ENCODE data around the gene SELENOW. TPM values are rescaled to one million over a fixed set of nuclear protein-coding genes. Genes with fewer than 3 reads are reported as not detected.
"Not testable (repeated sequence)": the region's sequence is repeated elsewhere in the genome, so short reads cannot be mapped to it uniquely, and the experiment has no call there.

The SELENOW gene
- total RNA-seq, 1 experiment from 2014 or later = 246 TPM

DNA sequence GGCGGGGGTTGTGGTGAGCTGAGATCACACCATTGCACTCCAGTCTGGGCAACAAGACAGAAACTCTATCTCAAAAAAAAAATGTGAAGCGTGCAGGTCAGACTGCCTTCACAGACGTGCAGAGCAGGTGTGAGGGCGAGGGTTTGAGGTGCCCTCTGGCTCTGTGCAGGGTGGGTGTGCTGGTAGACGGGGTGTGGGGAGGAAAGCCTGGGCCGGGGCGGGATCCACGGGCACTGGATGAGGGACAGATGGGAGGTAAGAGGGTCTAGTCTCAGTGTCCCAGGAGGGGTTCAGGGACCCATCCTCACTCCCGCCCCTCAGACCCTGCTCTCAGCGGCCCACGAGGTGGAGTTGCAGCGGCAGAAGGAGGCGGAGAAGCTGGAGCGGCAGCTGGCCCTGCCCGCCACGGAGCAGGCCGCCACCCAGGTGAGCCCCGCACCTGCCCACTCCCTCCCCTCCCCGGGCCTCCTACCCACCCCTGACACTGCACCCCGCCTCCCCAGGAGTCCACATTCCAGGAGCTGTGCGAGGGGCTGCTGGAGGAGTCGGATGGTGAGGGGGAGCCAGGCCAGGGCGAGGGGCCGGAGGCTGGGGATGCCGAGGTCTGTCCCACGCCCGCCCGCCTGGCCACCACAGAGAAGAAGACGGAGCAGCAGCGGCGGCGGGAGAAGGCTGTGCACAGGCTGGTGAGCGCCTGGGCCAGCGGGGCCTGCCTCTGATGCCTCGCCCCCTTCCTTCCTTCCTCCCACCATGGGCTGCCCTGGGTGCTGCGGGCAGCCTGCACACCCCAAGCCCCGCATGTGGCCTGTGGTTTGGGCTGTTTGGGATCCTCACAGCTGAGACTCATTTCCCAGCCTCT lies 24.1 kb upstream of the SELENOW start:
- Histone ChIP-seq H3K27me3 (no peaks in the 10 kb centered on the region), H3K9me3 (no peaks in the 10 kb centered on the region), H3K4me3 (no peak overlapping the region), H3K36me3 (peaks cover 90% of the 10 kb centered on the region)
- DNase-seq = no peak

DNA sequence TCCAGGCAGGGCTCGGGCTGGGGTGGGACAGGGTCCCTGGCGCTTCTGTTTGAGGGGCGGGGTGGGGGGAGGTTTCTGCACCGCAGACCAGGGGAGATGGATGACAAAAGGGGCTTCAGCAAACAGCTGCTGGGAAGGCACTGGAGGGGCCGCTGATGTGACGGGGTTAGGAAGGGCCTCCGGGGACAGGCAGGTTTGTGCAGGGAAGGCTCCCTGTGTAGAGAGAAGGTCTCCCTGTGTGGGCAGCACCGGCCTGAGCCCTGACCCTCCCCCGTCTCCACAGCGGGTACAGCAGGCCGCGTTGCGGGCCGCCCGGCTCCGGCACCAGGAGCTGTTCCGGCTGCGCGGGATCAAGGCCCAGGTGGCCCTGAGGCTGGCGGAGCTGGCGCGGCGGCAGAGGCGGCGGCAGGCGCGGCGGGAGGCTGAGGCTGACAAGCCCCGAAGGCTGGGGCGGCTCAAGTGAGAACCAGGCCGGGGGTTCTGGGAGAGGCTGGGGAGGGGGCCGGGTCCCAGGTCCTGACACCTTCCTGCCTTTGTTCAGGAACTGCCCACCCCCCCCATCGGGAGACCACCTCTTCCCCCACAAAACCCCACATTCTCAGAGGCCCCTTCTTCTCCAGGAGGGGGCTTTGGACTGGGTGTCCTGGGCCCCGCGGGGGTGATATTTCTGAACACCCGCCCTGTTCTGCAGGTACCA lies 23.3 kb upstream of the SELENOW start:
- Histone ChIP-seq H3K36me3 (peaks cover 82% of the 10 kb centered on the region), H3K4me3 (no peak overlapping the region), H3K27me3 (no peaks in the 10 kb centered on the region), H3K9me3 (no peaks in the 10 kb centered on the region)
- no peak for DNase-seq

- no peak for DNase-seq
- Histone ChIP-seq H3K36me3 (peaks cover 74% of the 10 kb centered on the region), H3K27me3 (no peaks in the 10 kb centered on the region), H3K4me3 (no peak overlapping the region), H3K9me3 (no peaks in the 10 kb centered on the region)
Measured at GRCh38 chr19:47755762-47756626, 22.5 kb upstream of the SELENOW start.

DNA sequence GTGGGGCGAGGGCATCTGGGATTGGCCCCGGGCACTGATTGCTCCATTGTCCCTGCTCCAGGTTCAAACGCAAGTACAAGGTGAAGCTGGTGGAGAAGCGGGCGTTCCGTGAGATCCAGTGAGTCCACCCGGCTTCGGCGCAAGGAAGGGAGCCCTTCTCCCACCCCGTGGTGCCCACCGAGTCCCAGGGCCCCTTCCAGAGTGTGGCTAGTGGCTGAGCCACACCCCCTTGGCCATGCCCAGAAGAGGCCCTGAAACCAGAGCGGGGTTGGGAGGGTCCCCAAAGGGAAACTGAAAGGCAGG lies 21.9 kb upstream of the SELENOW start:
- Histone ChIP-seq H3K4me3 (no peak overlapping the region), H3K36me3 (peaks cover 68% of the 10 kb centered on the region), H3K9me3 (no peaks in the 10 kb centered on the region), H3K27me3 (no peaks in the 10 kb centered on the region)
- DNase-seq = no peak

GRCh38 chr19:47756953-47757608 lies 21.4 kb upstream of the SELENOW start:
- no peak for DNase-seq
- H3K9me3 ChIP-seq = no peaks in the 10 kb centered on the region
- H3K27me3 ChIP-seq = no peaks in the 10 kb centered on the region
- no peak overlapping the region for H3K4me3 ChIP-seq
- H3K36me3 ChIP-seq = peaks cover 63% of the 10 kb centered on the region

DNA sequence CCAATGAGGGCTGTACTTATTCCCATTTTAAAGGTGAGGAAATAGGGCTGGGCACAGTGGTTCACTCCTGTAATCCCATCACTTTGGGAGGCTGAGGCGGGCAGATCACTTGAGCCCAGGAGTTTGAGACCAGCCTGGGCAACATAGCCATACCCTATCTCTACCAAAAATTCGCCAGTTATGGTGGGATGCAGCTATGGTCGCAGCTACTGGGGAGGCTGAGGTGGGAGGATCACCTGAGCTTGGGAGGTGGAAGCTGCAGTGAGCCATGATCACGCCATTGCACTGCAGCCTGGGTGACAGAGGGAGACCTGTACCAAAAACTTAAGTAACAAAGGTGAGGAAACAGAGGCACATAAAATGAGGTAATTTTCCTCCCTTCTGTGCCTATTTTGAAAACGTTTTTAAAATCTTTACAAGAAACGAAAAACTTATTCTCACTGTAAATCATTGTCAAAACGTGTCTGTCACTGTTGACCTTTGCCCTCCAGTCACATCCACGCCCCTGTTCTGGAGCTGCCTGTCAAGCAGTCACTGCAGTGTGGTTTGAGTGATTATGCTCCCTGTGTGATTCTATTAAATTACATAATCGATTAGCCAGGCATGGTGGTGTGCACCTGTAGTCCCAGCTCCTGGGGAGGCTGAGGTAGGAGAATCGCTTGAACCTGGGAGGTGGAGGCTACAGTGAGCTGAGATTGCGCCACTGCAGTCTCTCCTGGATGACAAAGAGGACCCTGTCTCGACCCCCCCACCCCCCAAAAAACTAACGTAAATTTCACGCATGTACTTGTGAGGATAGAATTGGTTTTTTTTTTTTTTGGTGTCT lies 20.7 kb upstream of the SELENOW start:
- Histone ChIP-seq H3K36me3 (peaks cover 56% of the 10 kb centered on the region), H3K4me3 (no peak overlapping the region), H3K27me3 (no peaks in the 10 kb centered on the region), H3K9me3 (no peaks in the 10 kb centered on the region)
- DNase-seq = no peak

- H3K9me3 ChIP-seq = no peaks in the 10 kb centered on the region
- H3K4me3 ChIP-seq = no peak overlapping the region
- peaks cover 50% of the 10 kb centered on the region for H3K36me3 ChIP-seq
- no peaks in the 10 kb centered on the region for H3K27me3 ChIP-seq
- DNase-seq = no peak
Measured at GRCh38 chr19:47758443-47758804, 20.1 kb upstream of the SELENOW start.

- peaks cover 35% of the 10 kb centered on the region for H3K36me3 ChIP-seq
- no peaks in the 10 kb centered on the region for H3K27me3 ChIP-seq
- DNase-seq = no peak
- no peak overlapping the region for H3K4me3 ChIP-seq
- H3K9me3 ChIP-seq = no peaks in the 10 kb centered on the region
Measured at GRCh38 chr19:47760632-47760999, 17.9 kb upstream of the SELENOW start.

DNA sequence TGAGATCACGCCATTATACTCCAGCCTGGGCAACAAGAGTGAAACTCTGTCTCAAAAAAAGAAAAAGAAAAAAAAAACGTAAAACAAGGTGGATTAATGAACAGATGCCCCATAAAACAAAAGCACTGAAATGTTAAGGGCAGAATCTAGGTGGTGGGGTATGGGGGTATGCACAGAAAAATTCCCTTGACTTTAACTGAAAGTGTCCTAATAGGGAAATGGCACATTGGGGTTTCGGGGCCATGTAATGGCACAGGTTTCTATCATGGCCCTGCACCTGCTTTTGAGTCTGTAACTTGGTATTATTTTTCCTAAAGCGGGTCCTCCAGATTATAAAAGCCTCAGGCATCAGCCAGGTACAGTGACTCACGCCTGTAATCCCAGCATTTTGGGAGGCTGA lies 16.9 kb upstream of the SELENOW start:
- Histone ChIP-seq H3K4me3 (no peak overlapping the region), H3K36me3 (peaks cover 26% of the 10 kb centered on the region), H3K9me3 (no peaks in the 10 kb centered on the region), H3K27me3 (no peaks in the 10 kb centered on the region)
- DNase-seq = no peak

- no peak for DNase-seq
- no peaks in the 10 kb centered on the region for H3K27me3 ChIP-seq
- no peak overlapping the region for H3K4me3 ChIP-seq
- peaks cover 20% of the 10 kb centered on the region for H3K36me3 ChIP-seq
- no peaks in the 10 kb centered on the region for H3K9me3 ChIP-seq
Measured at GRCh38 chr19:47762151-47762550, 16.4 kb upstream of the SELENOW start.

DNA sequence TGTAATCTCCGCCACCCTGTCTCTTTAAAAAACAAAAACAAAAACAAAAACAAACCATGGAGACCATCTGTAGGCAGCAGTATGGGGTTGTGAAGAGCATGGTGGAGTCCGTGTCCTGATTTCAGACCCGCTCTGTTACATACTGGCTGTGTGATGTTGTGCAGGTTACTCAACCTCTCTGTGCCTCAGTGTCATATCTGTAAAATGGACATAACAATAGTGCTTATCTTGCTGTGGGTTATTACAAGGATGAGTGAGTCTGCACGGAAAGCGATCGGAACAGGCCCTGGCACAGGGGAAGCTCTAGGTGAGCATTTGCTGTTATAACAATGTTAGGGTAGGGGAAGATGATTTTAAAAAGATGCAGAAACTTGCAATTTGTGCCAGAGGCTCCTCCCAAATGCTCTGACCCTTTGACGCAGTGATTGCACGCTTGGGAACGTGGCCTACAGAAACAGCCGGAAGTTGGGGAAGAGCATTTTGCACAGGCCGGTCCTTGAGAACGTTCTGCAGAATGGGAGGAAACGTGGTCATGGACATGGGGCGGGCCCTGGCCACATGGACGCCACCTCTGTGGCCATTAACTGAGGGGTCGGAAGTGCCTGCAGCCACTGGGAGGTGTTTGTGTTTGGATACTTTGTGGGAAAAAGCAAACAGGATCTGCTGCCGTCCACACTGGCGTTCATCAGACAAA lies 15.7 kb upstream of the SELENOW start:
- H3K4me3 ChIP-seq = no peak overlapping the region
- H3K27me3 ChIP-seq = no peaks in the 10 kb centered on the region
- peaks cover 14% of the 10 kb centered on the region for H3K36me3 ChIP-seq
- no peak for DNase-seq
- no peaks in the 10 kb centered on the region for H3K9me3 ChIP-seq

GRCh38 chr19:47764705-47765104 lies 13.8 kb upstream of the SELENOW start:
- not testable (repeated sequence) for H3K36me3 ChIP-seq, H3K27me3 ChIP-seq, H3K9me3 ChIP-seq, DNase-seq, H3K4me3 ChIP-seq

GRCh38 chr19:47765523-47766358 lies 12.8 kb upstream of the SELENOW start:
- Histone ChIP-seq H3K27me3 (no peaks in the 10 kb centered on the region), H3K9me3 (no peaks in the 10 kb centered on the region), H3K4me3 (no peak overlapping the region), H3K36me3 (no peaks in the 10 kb centered on the region)
- peak; percentile 31 for DNase-seq

DNA sequence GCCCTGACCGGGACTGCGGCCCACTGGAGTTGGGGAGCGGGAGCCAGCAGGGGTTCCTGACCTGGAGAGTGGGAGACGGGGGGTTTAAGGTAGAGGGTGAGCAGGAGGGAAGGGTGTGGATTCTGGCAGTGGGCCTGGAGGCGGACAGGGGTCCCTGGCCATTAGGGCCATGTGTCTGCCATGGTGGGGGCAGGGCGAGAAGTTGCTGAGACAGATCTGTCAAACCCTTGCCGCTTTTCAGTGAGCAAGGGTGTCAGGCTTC lies 12.2 kb upstream of the SELENOW start:
- no peak overlapping the region for H3K4me3 ChIP-seq
- no peaks in the 10 kb centered on the region for H3K27me3 ChIP-seq
- H3K9me3 ChIP-seq = no peaks in the 10 kb centered on the region
- DNase-seq = no peak
- no peaks in the 10 kb centered on the region for H3K36me3 ChIP-seq

- no peaks in the 10 kb centered on the region for H3K27me3 ChIP-seq
- no peaks in the 10 kb centered on the region for H3K36me3 ChIP-seq
- no peak for DNase-seq
- no peak overlapping the region for H3K4me3 ChIP-seq
- no peaks in the 10 kb centered on the region for H3K9me3 ChIP-seq
Measured at GRCh38 chr19:47766670-47767069, 11.8 kb upstream of the SELENOW start.
